Endothelial cell (in vitro differentiated cells): Measurements from ENCODE around the gene ECPAS. TPM values are rescaled to one million over a fixed set of nuclear protein-coding genes. Genes with fewer than 3 reads are reported as not detected.

ENCODE experiments used
- DNase-seq: peaks from one replicate; pipeline ENCODE4 v3.0.0; 2021; ENCODE audit warnings: low spot score
- H3K27ac Mint-ChIP-seq: one replicate; pipeline ENCODE4 v1.8.0; 2021; ENCODE audit warnings: mixed read lengths, inconsistent platforms; ENCODE audit not compliant: unreplicated experiment
- H3K27me3 Mint-ChIP-seq: one replicate; pipeline ENCODE4 v1.8.0; 2021; ENCODE audit warnings: mild to moderate bottlenecking, moderate library complexity, mixed read lengths, inconsistent platforms; ENCODE audit not compliant: unreplicated experiment
- H3K36me3 Mint-ChIP-seq: one replicate; pipeline ENCODE4 v1.8.0; 2021; ENCODE audit warnings: mild to moderate bottlenecking, low read depth, mixed read lengths, inconsistent platforms; ENCODE audit not compliant: unreplicated experiment
- H3K4me1 Mint-ChIP-seq: one replicate; pipeline ENCODE4 v1.8.0; 2021; ENCODE audit warnings: mild to moderate bottlenecking, mixed read lengths, inconsistent platforms; ENCODE audit not compliant: unreplicated experiment
- H3K4me3 Mint-ChIP-seq: one replicate; pipeline ENCODE4 v1.8.0; 2021; ENCODE audit warnings: mild to moderate bottlenecking, mixed read lengths, inconsistent platforms; ENCODE audit not compliant: unreplicated experiment
- H3K9me3 Mint-ChIP-seq: one replicate; pipeline ENCODE4 v1.8.0; 2021; ENCODE audit warnings: mixed read lengths, inconsistent platforms; ENCODE audit not compliant: unreplicated experiment
- CTCF ChIP-seq: fragments of 200-600 bp; sonication (generic); IDR thresholded peaks from one replicate; pipeline ENCODE4 v1.5.0; 2021; ENCODE audit warnings: antibody characterized with exemption; ENCODE audit not compliant: unreplicated experiment
- total RNA-seq: library from RNA; stranded (reverse); fragmentation: NEBNext Ultra II Directional; extraction: Animal tissue kit (Norgen Biotek cat#: 25700); gene quantifications from one replicate; pipeline ENCODE4 v1.2.1, GENCODE V29; 2021; ENCODE audit not compliant: unreplicated experiment

Gene ECPAS
- total RNA-seq, 1 donor from 2014 or later = 111 TPM

GRCh38 chr9:111438541-111439235 lies 45.5 kb downstream of the ECPAS start:
- H3K4me1 Mint-ChIP-seq = no peaks in the 10 kb centered on the region
- H3K4me3 Mint-ChIP-seq = no peak overlapping the region
- peaks cover 35% of the 10 kb centered on the region for H3K36me3 Mint-ChIP-seq
- H3K27me3 Mint-ChIP-seq = no peaks in the 10 kb centered on the region
- H3K9me3 Mint-ChIP-seq = no peaks in the 10 kb centered on the region
- TF ChIP-seq CTCF = no peak
- DNase-seq = no peak
- H3K27ac Mint-ChIP-seq = no peak overlapping the region

GRCh38 chr9:111436571-111436970 lies 47.6 kb downstream of the ECPAS start:
- H3K36me3 Mint-ChIP-seq = peaks cover 38% of the 10 kb centered on the region
- H3K4me3 Mint-ChIP-seq = no peak overlapping the region
- H3K4me1 Mint-ChIP-seq = no peaks in the 10 kb centered on the region
- H3K9me3 Mint-ChIP-seq = no peaks in the 10 kb centered on the region
- H3K27ac Mint-ChIP-seq = no peak overlapping the region
- no peak for TF ChIP-seq CTCF
- no peaks in the 10 kb centered on the region for H3K27me3 Mint-ChIP-seq
- no peak for DNase-seq

- DNase-seq = no peak
- TF ChIP-seq CTCF = no peak
- Mint-ChIP-seq H3K27me3 (no peaks in the 10 kb centered on the region), H3K9me3 (no peaks in the 10 kb centered on the region), H3K4me1 (no peaks in the 10 kb centered on the region), H3K36me3 (peaks cover 36% of the 10 kb centered on the region), H3K4me3 (no peak overlapping the region), H3K27ac (no peak overlapping the region)
These were observed 51.1 kb downstream of the ECPAS start for GRCh38 chr9:111433082-111433481.

- no peak overlapping the region for H3K27ac Mint-ChIP-seq
- H3K9me3 Mint-ChIP-seq = no peaks in the 10 kb centered on the region
- no peaks in the 10 kb centered on the region for H3K27me3 Mint-ChIP-seq
- no peak for TF ChIP-seq CTCF
- peaks cover 38% of the 10 kb centered on the region for H3K36me3 Mint-ChIP-seq
- no peak overlapping the region for H3K4me3 Mint-ChIP-seq
- H3K4me1 Mint-ChIP-seq = no peaks in the 10 kb centered on the region
- no peak for DNase-seq
These were observed 52.5 kb downstream of the ECPAS start for GRCh38 chr9:111431684-111432083.

GRCh38 chr9:111429175-111429574 lies 55.0 kb downstream of the ECPAS start:
- no peak for DNase-seq
- H3K27ac Mint-ChIP-seq = no peak overlapping the region

More at GRCh38 chr9:111429175-111429574, 55.0 kb downstream of the ECPAS start:
- H3K4me3 Mint-ChIP-seq = no peak overlapping the region
- H3K4me1 Mint-ChIP-seq = no peaks in the 10 kb centered on the region
- peaks cover 34% of the 10 kb centered on the region for H3K36me3 Mint-ChIP-seq
- H3K9me3 Mint-ChIP-seq = no peaks in the 10 kb centered on the region
- no peaks in the 10 kb centered on the region for H3K27me3 Mint-ChIP-seq
- TF ChIP-seq CTCF = no peak
